Body of pancreas (tissue), 4 donors: ENCODE measurements around the gene KRTAP2-4.
"Not testable (repeated sequence)": the region's sequence is repeated elsewhere in the genome, so short reads cannot be mapped to it uniquely, and the experiment has no call there.

ENCODE experiments used
- CTCF ChIP-seq, 7 experiments: fragments of 450-650 bp in 4 of 7; fragments of 200-600 bp in 3 of 7; sonication (generic) in 3 of 7; IDR thresholded peaks; one replicate each; pipeline ENCODE4 v1.5.1; 2016 to 2019; ENCODE audit warnings: antibody characterized with exemption in 7 of 7
- POLR2A ChIP-seq, 3 donors: fragments of 450-650 bp; IDR thresholded peaks; one replicate each; pipeline ENCODE4 v1.6.1; 2016; ENCODE audit warnings: antibody characterized with exemption in 3 of 3, mild to moderate bottlenecking in 2 of 3

- not testable (repeated sequence) for TF ChIP-seq POLR2A, CTCF (IDR thresholded peaks at IDR 0.05)
Measured at GRCh38 chr17:41054556-41054955, 11.1 kb downstream of the KRTAP2-4 start.
